DOHH2 (cell line): ENCODE data around the gene CRYBG2.
A peak's percentile ranks its signal among the peaks of the same experiment; 100 is the strongest.

Experiments used
- H3F3A ChIP-seq: fragments of 200-600 bp; sonication (generic), shearing (Covaris generic); 2 replicates; pipeline ENCODE4 v1.6.0; 2016; ENCODE audit warnings: antibody characterized with exemption, mild to moderate bottlenecking; ENCODE audit not compliant: control insufficient read depth, insufficient read depth
- H3K27ac ChIP-seq: fragments of 200-600 bp; sonication (generic); 2 replicates; pipeline ENCODE4 v1.5.1; 2014; ENCODE audit warnings: low read depth, mild to moderate bottlenecking, low read length, moderate library complexity
- H3K27me3 ChIP-seq: fragments of 200-600 bp; sonication (generic); 2 replicates; pipeline ENCODE4 v1.6.1; 2014; ENCODE audit warnings: mild to moderate bottlenecking, low read length, mixed read lengths; ENCODE audit not compliant: control insufficient read depth
- H3K36me3 ChIP-seq: fragments of 200-600 bp; sonication (generic); 2 replicates; pipeline ENCODE4 v1.6.1; 2014; ENCODE audit warnings: mild to moderate bottlenecking, low read length, moderate library complexity, mixed read lengths; ENCODE audit not compliant: control insufficient read depth
- H3K4me1 ChIP-seq: fragments of 200-600 bp; sonication (generic); 2 replicates; pipeline ENCODE4 v1.6.1; 2014; ENCODE audit warnings: mild to moderate bottlenecking, low read length, mixed read lengths; ENCODE audit not compliant: control insufficient read depth
- H3K4me2 ChIP-seq: fragments of 200-600 bp; sonication (generic); 2 replicates; pipeline ENCODE4 v1.6.0; 2014; ENCODE audit warnings: mild to moderate bottlenecking, low read length, moderate library complexity
- H3K4me3 ChIP-seq: fragments of 200-600 bp; sonication (generic); 2 replicates; pipeline ENCODE4 v1.5.1; 2014; ENCODE audit warnings: mild to moderate bottlenecking, low read length, mixed read lengths
- H3K79me2 ChIP-seq: fragments of 200-600 bp; sonication (generic); 2 replicates; pipeline ENCODE4 v1.6.1; 2014; ENCODE audit warnings: mild to moderate bottlenecking, low read length, mixed read lengths; ENCODE audit not compliant: control insufficient read depth
- H3K9me2 ChIP-seq: fragments of 200-600 bp; sonication (generic); replicated peaks from 2 replicates; pipeline ENCODE4 v1.6.1; 2014; ENCODE audit warnings: mild to moderate bottlenecking, low read length, mixed read lengths; ENCODE audit not compliant: control insufficient read depth
- H3K9me3 ChIP-seq: fragments of 200-600 bp; sonication (generic); 2 replicates; pipeline ENCODE4 v1.6.1; 2014; ENCODE audit warnings: antibody characterized with exemption, low read length, mixed read lengths; ENCODE audit not compliant: control insufficient read depth, insufficient read depth
- H4K20me1 ChIP-seq: fragments of 200-600 bp; sonication (generic); 2 replicates; pipeline ENCODE4 v1.6.0; 2014; ENCODE audit warnings: low read depth, mild to moderate bottlenecking, antibody characterized with exemption, low read length, moderate library complexity; ENCODE audit not compliant: control insufficient read depth, insufficient read depth
- CTCF ChIP-seq: fragments of 200-600 bp; sonication (generic); IDR thresholded peaks from one replicate; pipeline ENCODE4 v1.5.1; 2014; ENCODE audit warnings: antibody characterized with exemption, mild to moderate bottlenecking, low read depth, low read length; ENCODE audit not compliant: poor library complexity, severe bottlenecking
- EZH2phosphoT487 ChIP-seq: fragments of 200-600 bp; sonication (generic); IDR thresholded peaks from 2 replicates; pipeline ENCODE4 v1.6.1; 2017; ENCODE audit warnings: borderline replicate concordance, mild to moderate bottlenecking, antibody characterized with exemption, low read length, moderate library complexity, mixed read lengths

CRYBG2 gene

GRCh38 chr1:26320896-26321295, 33.0 kb downstream of the CRYBG2 start:
- Histone ChIP-seq H3K9me2 (no peaks in the 10 kb centered on the region), H3K27me3 (no peaks in the 10 kb centered on the region), H3F3A (peaks cover 28% of the 10 kb centered on the region), H3K27ac (peak overlapping the region; percentile 90), H3K79me2 (peaks cover 31% of the 10 kb centered on the region), H3K9me3 (no peaks in the 10 kb centered on the region), H3K4me3 (peak overlapping the region; percentile 18), H3K4me2 (peak overlapping the region; percentile 80), H4K20me1 (no peaks in the 10 kb centered on the region), H3K4me1 (peaks cover 72% of the 10 kb centered on the region), H3K36me3 (peaks cover 32% of the 10 kb centered on the region)
- TF ChIP-seq CTCF (no peak), EZH2phosphoT487 (no peak)

- no peak for TF ChIP-seq EZH2phosphoT487
- no peak for TF ChIP-seq CTCF
- H3K4me3 ChIP-seq = peak overlapping the region; percentile 81
- H3K27me3 ChIP-seq = no peaks in the 10 kb centered on the region
- H3K4me1 ChIP-seq = peaks cover 95% of the 10 kb centered on the region
- H4K20me1 ChIP-seq = no peaks in the 10 kb centered on the region
- peak overlapping the region; percentile 80 for H3K4me2 ChIP-seq
- peaks cover 32% of the 10 kb centered on the region for H3K36me3 ChIP-seq
- H3K79me2 ChIP-seq = peaks cover 31% of the 10 kb centered on the region
- no peaks in the 10 kb centered on the region for H3K9me3 ChIP-seq
- no peaks in the 10 kb centered on the region for H3K9me2 ChIP-seq
- H3K27ac ChIP-seq = peak overlapping the region; percentile 90
- H3F3A ChIP-seq = peaks cover 28% of the 10 kb centered on the region
Measured at GRCh38 chr1:26318338-26319064, 35.4 kb downstream of the CRYBG2 start.

- peaks cover 96% of the 10 kb centered on the region for H3K4me1 ChIP-seq
- H4K20me1 ChIP-seq = no peaks in the 10 kb centered on the region
- H3K4me2 ChIP-seq = peak within 1 kb of the TSS; percentile 80
- peaks cover 28% of the 10 kb centered on the region for H3F3A ChIP-seq
- no peak for TF ChIP-seq CTCF
- TF ChIP-seq EZH2phosphoT487 = no peak
- peaks cover 32% of the 10 kb centered on the region for H3K36me3 ChIP-seq
- H3K4me3 ChIP-seq = peak within 1 kb of the TSS; percentile 81
- no peaks in the 10 kb centered on the region for H3K27me3 ChIP-seq
- no peaks in the 10 kb centered on the region for H3K9me2 ChIP-seq
- no peaks in the 10 kb centered on the region for H3K9me3 ChIP-seq
- peaks cover 31% of the 10 kb centered on the region for H3K79me2 ChIP-seq
- peak within 1 kb of the TSS; percentile 90 for H3K27ac ChIP-seq
Measured at GRCh38 chr1:26317612-26318337, 36.2 kb downstream of the CRYBG2 start, which contains the start of gene CD52. TSS of gene CD52 (plus strand) at chr1:26317958. CDS start at chr1:26318018, 60 bp downstream.
